HG02571 (cell line): ENCODE results near the gene NT5C.

Source experiments
- ATAC-seq: cut with Tn5 transposase; IDR thresholded peaks from one replicate; pipeline ENCODE4 v1.9.1; 2021; ENCODE audit warnings: mild to moderate bottlenecking, moderate library complexity; ENCODE audit not compliant: unreplicated experiment

NT5C gene

GRCh38 chr17:75096082-75096625, 35.4 kb downstream of the NT5C start:
- no peak for ATAC-seq

DNA sequence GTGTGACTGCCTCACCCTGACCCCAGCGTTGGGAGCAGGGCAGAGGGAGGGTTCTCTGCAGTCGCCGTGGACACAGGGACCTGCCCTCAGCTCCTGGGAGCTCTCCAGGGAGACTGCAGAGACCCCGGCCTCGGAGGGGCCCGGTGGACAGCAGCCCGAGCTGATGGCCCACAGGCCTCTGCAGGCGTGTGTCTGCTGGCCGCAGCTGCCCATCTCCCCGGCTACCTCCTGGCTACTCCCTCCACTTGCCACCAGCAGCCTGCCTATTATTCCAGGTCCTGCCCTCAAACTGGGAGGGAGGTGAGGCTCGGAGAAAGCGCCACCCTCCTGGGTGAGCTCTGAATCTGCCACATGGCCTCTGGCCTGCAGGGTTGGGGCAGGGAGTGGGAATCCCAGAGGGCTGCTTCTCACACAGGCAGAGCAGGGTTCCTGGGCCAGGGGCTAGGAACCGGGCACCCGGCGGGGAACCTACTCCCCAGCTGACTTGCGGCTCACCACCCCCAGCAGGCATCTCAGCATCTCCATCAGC, 36.6 kb downstream of the NT5C start:
- no peak for ATAC-seq

DNA sequence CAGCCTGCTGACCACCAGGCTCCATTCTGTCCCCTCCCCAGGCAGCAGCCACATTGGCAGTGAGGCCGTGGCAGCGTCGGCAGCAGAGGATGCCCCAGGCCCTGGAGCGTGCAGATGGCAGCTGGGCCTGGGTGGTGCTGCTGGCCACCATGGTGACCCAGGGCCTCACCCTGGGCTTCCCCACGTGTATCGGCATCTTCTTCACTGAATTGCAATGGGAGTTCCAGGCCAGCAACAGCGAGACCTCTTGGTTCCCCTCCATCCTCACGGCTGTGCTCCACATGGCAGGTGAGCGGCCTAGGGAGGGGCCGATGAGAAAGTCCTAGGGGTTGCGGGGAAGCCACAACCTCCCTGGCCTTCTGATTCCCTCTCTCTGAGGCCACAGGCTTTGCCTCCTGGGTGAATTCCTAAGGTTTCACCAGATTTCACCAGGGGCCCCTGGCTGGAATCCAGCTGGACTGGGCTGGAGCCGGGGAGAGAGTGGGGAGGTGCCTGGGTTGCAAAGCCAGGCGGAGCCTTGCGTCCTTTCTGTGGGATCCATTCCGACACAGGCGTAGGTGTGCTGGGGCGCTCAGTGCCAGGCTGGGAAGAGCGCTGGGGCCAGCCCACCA, 37.9 kb downstream of the NT5C start:
- no peak for ATAC-seq

DNA sequence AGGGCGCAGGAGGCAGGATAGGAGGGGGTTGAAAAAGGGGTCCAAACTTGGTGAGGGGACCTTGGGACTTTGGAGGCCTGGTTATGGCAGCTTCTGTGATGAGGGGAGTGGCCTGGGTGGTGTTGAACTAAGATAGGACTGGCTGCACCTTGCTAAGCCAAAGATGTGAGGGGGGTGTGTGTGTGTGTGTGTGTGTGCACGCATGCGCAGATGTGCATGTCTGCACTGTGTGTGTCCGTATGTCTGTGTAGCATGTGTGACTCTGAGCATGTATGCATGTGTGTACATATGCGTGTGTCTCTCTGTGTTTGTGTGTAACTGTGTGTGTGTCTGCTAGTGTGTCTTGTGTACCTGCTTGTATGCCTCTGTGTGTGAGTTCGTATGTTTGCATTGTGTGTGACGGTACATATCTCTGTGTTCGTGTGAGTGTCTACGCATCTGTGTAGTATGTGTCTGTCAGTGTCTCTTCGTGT, 39.7 kb downstream of the NT5C start:
- no peak for ATAC-seq

DNA sequence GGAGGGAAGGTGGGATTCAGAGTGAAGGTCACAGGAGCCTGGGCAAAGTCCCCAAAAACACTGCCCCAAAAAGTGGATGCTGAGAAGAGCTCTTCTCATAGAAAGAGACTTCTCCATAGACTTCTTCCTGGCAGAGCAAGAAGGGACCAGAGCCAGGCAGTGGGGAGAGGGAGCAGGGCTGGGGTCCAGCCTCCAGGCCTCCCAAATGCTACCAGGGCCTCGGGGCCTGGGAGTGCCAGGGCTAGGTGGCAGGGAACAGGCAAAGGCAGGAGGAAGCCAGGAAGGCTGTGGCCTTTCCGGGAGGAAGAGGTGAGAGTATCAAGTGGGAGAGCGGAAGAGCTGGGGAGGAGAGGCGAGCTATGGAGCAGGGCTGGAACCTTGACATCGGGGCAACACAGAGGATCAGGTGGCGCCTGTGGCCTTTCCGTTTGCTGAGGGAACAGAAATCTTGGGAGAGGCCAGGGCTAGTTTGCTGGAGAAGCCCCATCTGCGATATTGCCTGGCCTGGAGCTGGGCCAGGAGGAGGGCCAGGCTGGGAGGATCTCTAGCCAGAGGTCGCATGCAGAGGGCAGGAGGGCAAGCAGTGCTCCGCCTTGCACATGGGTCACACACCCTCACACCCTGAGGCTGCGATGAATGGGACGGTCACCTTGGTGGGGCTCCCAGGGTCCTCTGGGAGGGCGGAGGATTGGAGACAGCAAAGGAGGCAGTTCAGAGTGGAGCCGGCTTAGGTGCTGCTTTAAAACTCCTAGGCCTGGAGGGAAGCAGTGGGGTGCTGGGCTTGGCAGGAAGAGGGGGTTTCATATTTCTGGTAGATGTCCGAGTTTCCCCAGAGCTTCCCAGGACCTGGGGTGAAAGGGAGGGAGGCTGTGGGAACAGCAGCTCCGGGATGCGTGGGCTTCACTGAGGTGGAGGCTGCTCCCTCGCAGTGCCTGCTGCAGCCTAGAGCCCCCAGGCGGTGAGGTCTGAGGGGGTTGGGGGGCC, 40.4 kb downstream of the NT5C start:
- no peak for ATAC-seq

DNA sequence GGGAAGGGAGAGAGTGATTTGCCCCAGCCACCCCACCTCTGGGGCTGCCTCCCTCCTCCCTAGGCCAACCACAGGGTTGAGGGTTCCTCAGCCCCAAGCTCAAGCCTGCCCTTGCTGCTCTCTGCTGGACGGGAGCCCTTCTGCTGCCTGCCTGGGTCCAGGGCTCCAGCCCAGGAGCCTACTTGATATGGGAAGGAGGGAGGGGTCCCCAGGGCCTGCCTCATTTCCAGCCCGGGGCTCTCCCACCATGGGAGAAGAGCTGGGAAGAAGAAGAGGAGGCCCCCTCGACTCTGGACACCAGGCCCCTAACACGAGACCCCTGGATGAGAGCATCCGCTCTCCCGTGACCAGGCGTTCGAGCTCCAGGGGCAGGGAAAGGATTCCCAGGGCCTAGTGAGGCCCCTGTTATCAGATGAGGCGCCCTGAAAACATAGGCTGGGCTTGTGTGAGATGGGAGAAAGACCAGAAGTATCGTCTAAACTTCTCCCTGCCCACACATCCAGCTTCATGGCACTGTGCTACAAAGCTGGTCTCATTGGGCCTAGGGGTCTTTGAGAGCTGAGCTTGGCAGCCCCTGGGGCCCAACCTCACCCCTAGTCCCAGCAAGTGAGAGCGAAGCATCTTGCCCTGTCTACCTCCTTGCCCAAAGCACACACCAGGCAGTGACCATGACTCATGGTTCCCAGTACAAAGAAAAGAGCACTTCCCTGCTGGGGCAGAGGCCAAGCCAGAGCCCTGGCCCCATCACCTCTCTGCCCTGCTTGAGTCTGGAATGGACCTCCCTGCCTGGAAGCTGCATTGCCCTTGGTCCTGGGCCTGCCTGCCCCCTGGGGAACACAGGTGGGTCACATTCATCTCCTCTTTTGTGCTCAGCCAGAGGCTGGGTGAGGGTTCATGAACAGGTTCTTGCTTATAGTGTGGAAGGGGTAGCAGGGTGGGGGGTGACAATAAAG, 42.8 kb downstream of the NT5C start:
- ATAC-seq, result no peak

GRCh38 chr17:75087558-75088453, 43.7 kb downstream of the NT5C start, which contains the start of gene SLC16A5:
Gene SLC16A5 (plus strand): TSS chr17:75087954. CDS start chr17:75093637, 5,683 bp downstream.
- no peak for ATAC-seq

GRCh38 chr17:75087182-75087557, 44.4 kb downstream of the NT5C start:
- ATAC-seq, result no peak

DNA sequence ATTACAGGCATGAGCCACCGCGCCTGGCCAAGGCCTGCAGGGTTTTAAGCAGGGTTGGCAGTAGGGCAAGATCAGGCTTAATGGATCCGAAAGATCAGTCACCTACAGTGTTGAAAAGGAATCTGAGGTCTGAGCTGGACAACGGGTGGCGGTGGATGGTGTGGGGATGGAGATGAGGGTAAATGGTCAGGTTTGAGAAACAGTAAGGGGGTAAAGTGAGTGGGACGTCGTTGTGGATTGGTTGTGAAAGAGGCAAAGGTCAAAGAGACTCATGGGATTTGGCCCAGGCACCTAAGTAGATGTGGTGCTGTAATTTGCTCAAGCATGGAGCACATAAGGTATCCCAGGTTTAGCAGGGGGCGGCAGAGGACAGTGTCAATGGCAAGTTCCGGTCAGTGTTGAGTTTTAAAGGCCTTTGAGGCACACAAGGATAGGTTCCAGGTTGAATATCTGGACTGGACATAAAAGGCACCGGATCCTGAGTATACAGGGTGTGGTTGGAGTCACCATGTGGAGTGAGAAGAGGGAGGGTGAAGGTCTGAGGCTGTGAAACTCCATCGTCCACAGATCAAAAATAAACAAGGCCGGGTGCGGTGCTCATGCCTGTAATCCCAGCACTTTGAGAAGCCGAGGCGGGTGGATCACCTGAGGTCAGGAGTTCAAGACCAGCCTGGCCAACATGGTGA, 44.9 kb downstream of the NT5C start:
- ATAC-seq, result no peak

GRCh38 chr17:75084039-75084660, 47.4 kb downstream of the NT5C start:
- no peak for ATAC-seq

- no peak for ATAC-seq
These were observed 48.9 kb downstream of the NT5C start for GRCh38 chr17:75082683-75083082.

- no peak for ATAC-seq
These were observed 49.7 kb downstream of the NT5C start for GRCh38 chr17:75081611-75082540.
